Astrocyte (in vitro differentiated cells and primary cell): Measurements from ENCODE around the gene FRMD4A. TPM values are rescaled to one million over a fixed set of nuclear protein-coding genes. Genes with fewer than 3 reads are reported as not detected.
"Not testable (repeated sequence)": the region's sequence is repeated elsewhere in the genome, so short reads cannot be mapped to it uniquely, and the experiment has no call there.

Experiments
- DNase-seq: peaks from one replicate; pipeline ENCODE4 v3.0.0-alpha.2; 2010; ENCODE audit warnings: low read depth
- FAIRE-seq: peaks from 2 replicates; lab custom pipeline; 2011; peaks lifted over from hg19 to GRCh38; lab: Jason Lieb, UNC
- H2AFZ ChIP-seq: 2 replicates; pipeline ENCODE4 v1.6.0; 2012; ENCODE audit warnings: low read depth, low read length, inconsistent platforms
- H3K27ac ChIP-seq: 2 replicates; pipeline ENCODE4 v1.5.1; 2011; ENCODE audit warnings: low read depth, low read length, inconsistent platforms
- H3K27me3 ChIP-seq: 2 replicates; pipeline ENCODE4 v1.6.0; 2011; ENCODE audit warnings: low read length, inconsistent platforms; ENCODE audit not compliant: insufficient read depth
- H3K36me3 ChIP-seq: 2 replicates; pipeline ENCODE4 v1.5.1; 2011; ENCODE audit warnings: low read length, inconsistent platforms; ENCODE audit not compliant: insufficient read depth
- H3K4me1 ChIP-seq: 2 replicates; pipeline ENCODE4 v1.5.1; 2011; ENCODE audit warnings: low read length, inconsistent platforms; ENCODE audit not compliant: insufficient read depth
- H3K4me2 ChIP-seq: 2 replicates; pipeline ENCODE4 v1.6.0; 2012; ENCODE audit warnings: low read length, inconsistent platforms
- H3K4me3 ChIP-seq: 2 replicates; pipeline ENCODE4 v1.5.1; 2011; ENCODE audit warnings: low read depth, mild to moderate bottlenecking, low read length, inconsistent platforms; ENCODE audit not compliant: insufficient read depth
- H3K79me2 ChIP-seq: 2 replicates; pipeline ENCODE4 v1.6.0; 2012; ENCODE audit warnings: mild to moderate bottlenecking, low read length, inconsistent platforms; ENCODE audit not compliant: insufficient read depth
- H3K9ac ChIP-seq: 2 replicates; pipeline ENCODE4 v1.6.0; 2012; ENCODE audit warnings: mild to moderate bottlenecking, low read length, inconsistent platforms
- H3K9me3 ChIP-seq: 2 replicates; pipeline ENCODE4 v1.5.1; 2012; ENCODE audit warnings: low read depth, mild to moderate bottlenecking, low read length, inconsistent platforms; ENCODE audit not compliant: insufficient read depth
- H4K20me1 ChIP-seq: 2 replicates; pipeline ENCODE4 v1.6.0; 2012; ENCODE audit warnings: low read length, inconsistent platforms; ENCODE audit not compliant: insufficient read depth
- H3K27ac Mint-ChIP-seq: one replicate; pipeline ENCODE4 v1.8.0; 2021; ENCODE audit warnings: mild to moderate bottlenecking, mixed read lengths; ENCODE audit not compliant: unreplicated experiment
- H3K27me3 Mint-ChIP-seq: one replicate; pipeline ENCODE4 v1.8.0; 2021; ENCODE audit warnings: low read depth, mixed read lengths; ENCODE audit not compliant: unreplicated experiment
- H3K36me3 Mint-ChIP-seq: one replicate; pipeline ENCODE4 v1.8.0; 2021; ENCODE audit warnings: low read depth, mixed read lengths; ENCODE audit not compliant: unreplicated experiment
- H3K4me1 Mint-ChIP-seq: one replicate; pipeline ENCODE4 v1.8.0; 2021; ENCODE audit warnings: low read depth, mixed read lengths; ENCODE audit not compliant: unreplicated experiment
- H3K4me3 Mint-ChIP-seq: one replicate; pipeline ENCODE4 v1.8.0; 2021; ENCODE audit warnings: mild to moderate bottlenecking, moderate library complexity, mixed read lengths; ENCODE audit not compliant: unreplicated experiment
- H3K9me3 Mint-ChIP-seq: one replicate; pipeline ENCODE4 v1.8.0; 2021; ENCODE audit warnings: mild to moderate bottlenecking, mixed read lengths; ENCODE audit not compliant: unreplicated experiment
- CTCF ChIP-seq: IDR thresholded peaks from 2 replicates; pipeline ENCODE4 v1.5.1; 2011; ENCODE audit warnings: low read depth, mild to moderate bottlenecking, inconsistent platforms, low read length, moderate library complexity; ENCODE audit not compliant: insufficient read depth
- EZH2 ChIP-seq: IDR thresholded peaks from 2 replicates; pipeline ENCODE4 v1.6.1; 2012; ENCODE audit warnings: mild to moderate bottlenecking, low read length, inconsistent platforms; ENCODE audit not compliant: insufficient read depth
- total RNA-seq: library from RNA; stranded (reverse); gene quantifications from 2 replicates; pipeline ENCODE4 v1.2.1, GENCODE V29; 2021

FRMD4A gene
- total RNA-seq, 1 donor from 2014 or later = 82.5 TPM

- DNase-seq (no peak), FAIRE-seq (no peak)
- H3K9me3 ChIP-seq = no peaks in the 10 kb centered on the region
- Mint-ChIP-seq H3K4me1 (peaks cover 27% of the 10 kb centered on the region), H3K36me3 (peaks cover 15% of the 10 kb centered on the region), H3K27ac (no peak overlapping the region), H3K27me3 (no peaks in the 10 kb centered on the region), H3K9me3 (peaks cover 1% of the 10 kb centered on the region), H3K4me3 (no peak overlapping the region)
- no peak overlapping the region for H3K9ac ChIP-seq
- no peak overlapping the region for H3K27ac ChIP-seq
- TF ChIP-seq EZH2 (no peak), CTCF (no peak)
- H3K4me1 ChIP-seq = peaks cover 22% of the 10 kb centered on the region
- H3K4me2 ChIP-seq = no peak overlapping the region
- H3K36me3 ChIP-seq = peaks cover 3% of the 10 kb centered on the region
- H3K27me3 ChIP-seq = no peaks in the 10 kb centered on the region
- peaks cover 91% of the 10 kb centered on the region for H3K79me2 ChIP-seq
- H2AFZ ChIP-seq = no peak overlapping the region
- H4K20me1 ChIP-seq = peaks cover 20% of the 10 kb centered on the region
- no peak overlapping the region for H3K4me3 ChIP-seq
Measured at GRCh38 chr10:13867822-13868221, 462.9 kb downstream of the FRMD4A start.

GRCh38 chr10:13865758-13866491, 464.8 kb downstream of the FRMD4A start:
- peaks cover 13% of the 10 kb centered on the region for H3K36me3 Mint-ChIP-seq
- Histone ChIP-seq H3K4me1 (peaks cover 18% of the 10 kb centered on the region), H3K79me2 (peaks cover 91% of the 10 kb centered on the region), H3K27ac (peak overlapping the region; percentile 52), H3K9ac (peak overlapping the region; percentile 42), H2AFZ (no peak overlapping the region), H3K36me3 (peaks cover 3% of the 10 kb centered on the region), H4K20me1 (peaks cover 25% of the 10 kb centered on the region), H3K27me3 (no peaks in the 10 kb centered on the region), H3K4me2 (peak overlapping the region; percentile 71), H3K4me3 (peak overlapping the region; percentile 31), H3K9me3 (no peaks in the 10 kb centered on the region)
- TF ChIP-seq CTCF (no peak), EZH2 (no peak)
- H3K27ac Mint-ChIP-seq = peak overlapping the region; percentile 70
- peaks cover 31% of the 10 kb centered on the region for H3K4me1 Mint-ChIP-seq
- FAIRE-seq = peak; percentile 13
- peak; percentile 74 for DNase-seq
- H3K9me3 Mint-ChIP-seq = peaks cover 1% of the 10 kb centered on the region
- H3K27me3 Mint-ChIP-seq = no peaks in the 10 kb centered on the region
- peak overlapping the region; percentile 18 for H3K4me3 Mint-ChIP-seq

GRCh38 chr10:13865220-13865619, 465.5 kb downstream of the FRMD4A start:
- FAIRE-seq, H3K27me3 Mint-ChIP-seq, DNase-seq, H3K36me3 ChIP-seq, H3K9me3 ChIP-seq, H3K4me3 ChIP-seq, H3K27me3 ChIP-seq, H3K4me3 Mint-ChIP-seq, H3K4me2 ChIP-seq, H3K9me3 Mint-ChIP-seq, H2AFZ ChIP-seq: not testable (repeated sequence)
- H3K4me1 Mint-ChIP-seq = peaks cover 29% of the 10 kb centered on the region
- Histone ChIP-seq H4K20me1 (peaks cover 20% of the 10 kb centered on the region), H3K4me1 (peaks cover 23% of the 10 kb centered on the region), H3K79me2 (peaks cover 91% of the 10 kb centered on the region), H3K27ac (peak overlapping the region; percentile 52), H3K9ac (peak overlapping the region; percentile 42)
- H3K36me3 Mint-ChIP-seq = peaks cover 13% of the 10 kb centered on the region
- peak overlapping the region; percentile 70 for H3K27ac Mint-ChIP-seq
